IPS-18a (cell line): Measurements from ENCODE around the gene CDA.

ENCODE experiments used
- H3K27ac ChIP-seq: one replicate; pipeline ENCODE4 v1.5.1; 2013; ENCODE audit warnings: low read length
- H3K27me3 ChIP-seq: one replicate; pipeline ENCODE4 v1.6.1; 2013; ENCODE audit warnings: mild to moderate bottlenecking, low read length; ENCODE audit not compliant: control insufficient read depth, insufficient read depth
- H3K36me3 ChIP-seq: one replicate; pipeline ENCODE4 v1.6.1; 2013; ENCODE audit warnings: low read depth, low read length; ENCODE audit not compliant: control insufficient read depth
- H3K4me1 ChIP-seq: one replicate; pipeline ENCODE4 v1.6.1; 2013; ENCODE audit warnings: low read depth, low read length; ENCODE audit not compliant: control insufficient read depth
- H3K4me3 ChIP-seq: one replicate; pipeline ENCODE4 v1.5.1; 2013; ENCODE audit warnings: low read length
- H3K9ac ChIP-seq: one replicate; pipeline ENCODE4 v1.6.1; 2013; ENCODE audit warnings: mild to moderate bottlenecking, low read length, moderate library complexity
- H3K9me3 ChIP-seq: one replicate; pipeline ENCODE4 v1.6.1; 2013; ENCODE audit warnings: low read depth, low read length; ENCODE audit not compliant: control insufficient read depth

The CDA gene

DNA sequence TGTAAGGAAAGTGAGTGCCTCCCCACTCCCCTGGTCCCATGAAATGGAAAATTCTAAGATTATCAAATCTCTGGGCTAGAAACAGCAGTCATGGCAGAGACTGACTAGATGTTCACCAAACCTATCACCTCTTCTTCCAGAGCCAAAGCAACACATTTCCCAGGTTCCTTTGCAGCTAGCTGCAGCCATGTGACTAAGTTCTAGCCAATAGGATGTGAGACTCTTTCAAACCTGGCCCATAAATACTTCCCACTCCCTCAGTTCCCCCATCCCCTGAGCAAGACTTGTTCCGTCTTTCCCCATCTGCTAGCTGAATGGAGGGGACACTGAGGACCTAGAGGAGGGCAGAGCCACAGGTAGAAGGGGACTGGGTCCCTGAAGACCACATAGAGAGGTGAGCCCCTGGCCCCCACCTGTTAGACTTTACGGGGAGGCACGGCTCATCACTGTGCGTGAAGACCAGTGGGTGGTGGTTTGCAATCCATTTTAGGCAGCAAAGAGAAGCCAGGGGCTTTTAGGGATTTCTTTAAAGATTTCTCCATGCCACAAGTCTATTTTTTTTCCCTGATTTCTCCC, 19.3 kb upstream of the CDA start:
- Histone ChIP-seq H3K9me3 (no peaks in the 10 kb centered on the region), H3K9ac (no peak overlapping the region), H3K4me1 (no peaks in the 10 kb centered on the region), H3K27ac (no peak overlapping the region), H3K36me3 (no peaks in the 10 kb centered on the region), H3K4me3 (no peak overlapping the region), H3K27me3 (peaks cover 8% of the 10 kb centered on the region)

- Histone ChIP-seq H3K9me3 (no peaks in the 10 kb centered on the region), H3K36me3 (no peaks in the 10 kb centered on the region), H3K4me1 (no peaks in the 10 kb centered on the region), H3K4me3 (no peak overlapping the region), H3K27ac (no peak overlapping the region), H3K9ac (no peak overlapping the region), H3K27me3 (peaks cover 8% of the 10 kb centered on the region)
Observed at GRCh38 chr1:20571427-20571826, 17.5 kb upstream of the CDA start.

DNA sequence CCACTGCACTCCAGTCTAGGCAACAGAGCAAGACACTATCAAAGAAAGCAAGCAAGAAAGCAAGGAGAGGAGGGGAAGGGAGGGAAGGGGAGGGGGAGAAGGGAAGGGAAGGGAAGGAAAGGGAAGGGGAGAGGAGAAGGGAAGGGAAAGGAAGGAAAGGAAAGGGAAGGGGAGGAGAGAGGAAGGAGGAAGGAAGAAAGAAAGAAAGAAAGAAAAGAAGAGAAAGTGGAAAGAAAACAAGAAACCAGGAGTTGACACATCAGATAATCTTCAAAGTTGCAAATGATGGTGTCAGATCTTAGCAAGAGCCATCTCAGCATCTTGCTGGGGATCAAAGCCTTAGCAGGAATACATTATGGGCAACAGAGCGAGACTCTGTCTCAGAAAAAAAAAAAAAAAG, 14.9 kb upstream of the CDA start:
- Histone ChIP-seq H3K9me3 (no peaks in the 10 kb centered on the region), H3K4me3 (no peak overlapping the region), H3K27ac (no peak overlapping the region), H3K9ac (no peak overlapping the region), H3K36me3 (no peaks in the 10 kb centered on the region), H3K4me1 (no peaks in the 10 kb centered on the region), H3K27me3 (peaks cover 8% of the 10 kb centered on the region)

GRCh38 chr1:20574686-20575540, 14.0 kb upstream of the CDA start:
- Histone ChIP-seq H3K27me3 (peaks cover 8% of the 10 kb centered on the region), H3K36me3 (no peaks in the 10 kb centered on the region), H3K9ac (no peak overlapping the region), H3K27ac (no peak overlapping the region), H3K9me3 (no peaks in the 10 kb centered on the region), H3K4me3 (no peak overlapping the region), H3K4me1 (no peaks in the 10 kb centered on the region)

DNA sequence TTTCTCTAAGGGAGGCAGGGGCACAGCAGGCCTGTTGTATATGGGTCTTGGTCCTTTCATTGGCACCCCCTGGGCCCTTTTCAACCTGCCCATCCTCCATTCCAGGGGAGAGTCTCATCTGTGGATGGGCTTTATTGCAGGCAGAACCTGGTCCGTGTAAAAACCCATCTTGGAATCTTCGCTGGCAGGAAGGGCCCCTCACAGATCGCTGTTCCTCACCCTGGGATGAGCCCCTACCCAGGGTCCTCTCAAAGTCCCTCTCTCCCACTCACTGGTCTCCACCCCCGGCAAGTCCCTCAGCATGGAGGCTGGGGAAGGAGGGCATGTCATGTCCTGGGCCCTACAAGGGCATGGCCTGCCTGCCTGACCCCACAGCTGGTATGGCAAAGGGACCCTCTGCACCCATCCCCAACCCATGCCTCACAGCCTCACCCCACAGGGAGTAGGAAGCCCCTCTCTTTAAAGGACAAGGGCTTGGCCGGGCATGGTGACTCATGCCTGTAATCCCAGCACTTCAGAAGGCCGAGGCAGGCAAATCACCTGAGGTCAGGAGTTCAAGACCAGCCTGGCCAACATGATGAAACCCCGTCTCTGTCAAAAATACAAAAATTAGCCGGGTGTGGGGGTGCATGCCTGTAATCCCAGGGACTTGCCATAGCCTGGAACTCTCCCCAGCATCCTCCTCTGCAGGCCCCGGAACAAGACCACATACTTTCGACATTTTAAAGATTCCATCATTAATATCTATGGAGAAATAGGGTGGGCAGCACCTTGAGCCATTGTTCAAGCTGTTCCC, 13.2 kb upstream of the CDA start:
- no peaks in the 10 kb centered on the region for H3K36me3 ChIP-seq
- H3K4me3 ChIP-seq, result no peak overlapping the region
- no peaks in the 10 kb centered on the region for H3K4me1 ChIP-seq
- no peaks in the 10 kb centered on the region for H3K9me3 ChIP-seq
- peaks cover 8% of the 10 kb centered on the region for H3K27me3 ChIP-seq
- no peak overlapping the region for H3K9ac ChIP-seq
- no peak overlapping the region for H3K27ac ChIP-seq

GRCh38 chr1:20578062-20578461, 10.8 kb upstream of the CDA start:
- Histone ChIP-seq H3K4me1 (no peaks in the 10 kb centered on the region), H3K4me3 (no peak overlapping the region), H3K27ac (no peak overlapping the region), H3K27me3 (peaks cover 8% of the 10 kb centered on the region), H3K36me3 (no peaks in the 10 kb centered on the region), H3K9me3 (no peaks in the 10 kb centered on the region), H3K9ac (no peak overlapping the region)

- Histone ChIP-seq H3K9ac (no peak overlapping the region), H3K9me3 (no peaks in the 10 kb centered on the region), H3K27ac (no peak overlapping the region), H3K4me3 (no peak overlapping the region), H3K36me3 (no peaks in the 10 kb centered on the region), H3K4me1 (no peaks in the 10 kb centered on the region), H3K27me3 (peaks cover 1% of the 10 kb centered on the region)
Observed at GRCh38 chr1:20578721-20579395, 10.0 kb upstream of the CDA start.

- Histone ChIP-seq H3K4me1 (peaks cover 10% of the 10 kb centered on the region), H3K27me3 (no peaks in the 10 kb centered on the region), H3K9me3 (no peaks in the 10 kb centered on the region), H3K36me3 (no peaks in the 10 kb centered on the region), H3K27ac (no peak overlapping the region), H3K4me3 (no peak overlapping the region), H3K9ac (no peak overlapping the region)
Observed at GRCh38 chr1:20584890-20585289, 4.0 kb upstream of the CDA start.

- Histone ChIP-seq H3K36me3 (no peaks in the 10 kb centered on the region), H3K27ac (no peak overlapping the region), H3K4me3 (no peak overlapping the region), H3K9ac (no peak overlapping the region), H3K4me1 (peaks cover 15% of the 10 kb centered on the region), H3K9me3 (no peaks in the 10 kb centered on the region), H3K27me3 (peaks cover 4% of the 10 kb centered on the region)
Observed at GRCh38 chr1:20586953-20587660, 1.8 kb upstream of the CDA start.

DNA sequence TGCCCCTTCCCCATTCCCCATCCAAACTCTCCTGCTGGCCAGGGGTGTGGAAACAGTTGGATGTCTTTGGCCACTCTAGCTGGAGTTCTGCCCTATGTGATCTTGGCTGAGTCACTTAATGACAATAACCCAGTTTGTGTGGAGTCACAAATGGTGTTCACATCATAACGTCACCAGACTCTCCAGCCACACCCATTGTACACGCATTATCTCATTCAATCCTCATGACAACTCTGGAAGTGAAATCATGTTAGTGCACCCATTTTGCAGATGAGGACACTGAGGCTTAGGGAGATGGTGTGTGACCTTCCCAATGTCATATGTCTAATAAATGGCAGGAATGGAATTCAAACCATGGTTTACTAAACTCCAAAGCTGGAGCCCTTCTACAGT, 1.2 kb upstream of the CDA start:
- H3K9me3 ChIP-seq, result no peaks in the 10 kb centered on the region
- no peak overlapping the region for H3K27ac ChIP-seq
- H3K4me1 ChIP-seq, result peaks cover 15% of the 10 kb centered on the region
- peaks cover 4% of the 10 kb centered on the region for H3K27me3 ChIP-seq
- H3K36me3 ChIP-seq, result no peaks in the 10 kb centered on the region
- no peak overlapping the region for H3K4me3 ChIP-seq
- H3K9ac ChIP-seq, result no peak overlapping the region
